Subcutaneous preadipocyte (primary cell): ENCODE measurements around the gene GFPT2. TPM values are rescaled to one million over a fixed set of nuclear protein-coding genes. Genes with fewer than 3 reads are reported as not detected.

Experiments
- total RNA-seq: library from RNA; depleted of rRNA; stranded (reverse); fragments of >200 nt; gene quantifications from 2 replicates; pipeline ENCODE4 v1.2.3, GENCODE V29; 2012

Gene GFPT2
- total RNA-seq, result 147 and 206 TPM in 2 replicates

GRCh38 chr5:180353048-180353979 lies at the start of gene GFPT2:
TSS of gene GFPT2 (minus strand) at chr5:180353336. CDS start at chr5:180353217, 119 bp downstream.

GRCh38 chr5:180291943-180292831 lies 60.9 kb downstream of the GFPT2 start, which contains the start of gene MAPK9:
TSS of gene MAPK9 (minus strand) at chr5:180292083. CDS start at chr5:180280561, 11,522 bp downstream.

Other genes with a start within 250 kb of the GFPT2 start
- gene RASGEF1C, start 144.1 kb downstream of the GFPT2 start, total RNA-seq, result not detected in 2 replicates
- 19.1 and 29.3 TPM in 2 replicates for gene MAPK9, start 61.3 kb downstream of the GFPT2 start, total RNA-seq
- 6.2 and 9.6 TPM in 2 replicates for gene CNOT6, start 141.0 kb upstream of the GFPT2 start, total RNA-seq
- gene SCGB3A1, start 238.2 kb upstream of the GFPT2 start, total RNA-seq, result not detected in 2 replicates